GM18517 (cell line): Measurements from ENCODE around the gene ITGA5.

Experiments used
- ATAC-seq: cut with Tn5 transposase; IDR thresholded peaks from one replicate; pipeline ENCODE4 v1.9.1; 2021; ENCODE audit warnings: mild to moderate bottlenecking, moderate library complexity; ENCODE audit not compliant: unreplicated experiment

ITGA5 gene

DNA sequence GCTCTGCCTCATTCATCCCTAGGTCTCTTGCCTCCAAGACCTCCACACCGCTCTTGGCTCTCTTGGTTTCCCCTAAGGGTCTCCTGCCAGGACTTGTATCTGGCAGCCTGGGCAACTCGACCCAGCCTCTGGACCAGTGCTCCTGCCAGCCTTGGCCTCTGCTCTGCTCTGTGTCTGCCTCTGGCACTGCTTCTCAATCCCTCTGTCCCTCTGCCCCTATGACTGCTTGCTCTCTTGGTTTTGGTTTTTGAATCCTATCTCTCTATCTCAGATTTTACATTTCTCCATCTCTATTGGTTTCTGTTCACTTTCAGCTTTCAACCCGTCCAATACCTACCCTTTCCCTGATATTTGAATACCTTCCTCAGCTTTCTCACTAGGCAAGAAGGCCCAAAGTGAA is 6.3 kb downstream of the ITGA5 start:
- no peak for ATAC-seq

GRCh38 chr12:54412348-54412747 is 6.7 kb downstream of the ITGA5 start:
- no peak for ATAC-seq

DNA sequence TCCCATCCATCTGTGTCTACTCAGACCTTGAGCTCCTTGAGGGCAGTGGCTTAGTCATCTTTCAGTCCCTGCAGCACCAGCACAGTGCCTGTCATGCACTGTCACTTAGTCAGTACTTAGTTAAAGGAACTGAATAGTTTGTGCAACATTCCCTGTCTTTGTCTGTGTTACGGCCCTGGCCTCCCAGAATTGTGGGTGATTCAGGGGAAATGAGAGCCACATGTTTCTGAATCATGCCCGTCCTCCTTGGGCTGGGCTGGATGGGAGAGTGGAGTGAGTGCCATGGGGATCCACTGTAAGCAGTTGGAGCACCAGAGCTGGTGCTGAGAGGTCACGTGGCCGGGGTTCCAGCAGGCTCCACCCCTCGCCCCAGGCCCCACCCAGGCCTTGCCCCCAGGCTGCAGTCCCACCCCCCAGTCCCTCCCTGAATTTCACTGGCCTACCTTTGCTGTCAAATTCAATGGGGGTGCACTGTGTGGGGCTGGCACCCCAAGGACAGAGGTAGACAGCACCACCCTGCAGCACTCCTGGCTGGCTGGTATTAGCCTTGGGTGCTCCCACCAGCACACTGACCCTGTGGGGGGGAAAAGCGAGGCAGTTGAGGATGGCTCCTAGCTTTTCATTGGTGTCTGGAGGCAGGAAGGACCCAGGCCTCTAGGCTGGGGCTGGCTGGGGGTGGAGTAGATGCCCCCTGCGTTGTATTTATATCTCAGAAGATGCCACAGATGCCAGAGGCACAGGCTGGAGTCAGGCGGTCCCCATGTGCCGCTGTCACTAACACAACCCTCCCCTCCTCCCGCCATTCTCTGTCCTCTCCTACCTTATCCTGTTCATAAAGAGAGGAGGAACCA is 7.5 kb downstream of the ITGA5 start:
- no peak for ATAC-seq

GRCh38 chr12:54409267-54409666 is 9.8 kb downstream of the ITGA5 start:
- ATAC-seq, result no peak

DNA sequence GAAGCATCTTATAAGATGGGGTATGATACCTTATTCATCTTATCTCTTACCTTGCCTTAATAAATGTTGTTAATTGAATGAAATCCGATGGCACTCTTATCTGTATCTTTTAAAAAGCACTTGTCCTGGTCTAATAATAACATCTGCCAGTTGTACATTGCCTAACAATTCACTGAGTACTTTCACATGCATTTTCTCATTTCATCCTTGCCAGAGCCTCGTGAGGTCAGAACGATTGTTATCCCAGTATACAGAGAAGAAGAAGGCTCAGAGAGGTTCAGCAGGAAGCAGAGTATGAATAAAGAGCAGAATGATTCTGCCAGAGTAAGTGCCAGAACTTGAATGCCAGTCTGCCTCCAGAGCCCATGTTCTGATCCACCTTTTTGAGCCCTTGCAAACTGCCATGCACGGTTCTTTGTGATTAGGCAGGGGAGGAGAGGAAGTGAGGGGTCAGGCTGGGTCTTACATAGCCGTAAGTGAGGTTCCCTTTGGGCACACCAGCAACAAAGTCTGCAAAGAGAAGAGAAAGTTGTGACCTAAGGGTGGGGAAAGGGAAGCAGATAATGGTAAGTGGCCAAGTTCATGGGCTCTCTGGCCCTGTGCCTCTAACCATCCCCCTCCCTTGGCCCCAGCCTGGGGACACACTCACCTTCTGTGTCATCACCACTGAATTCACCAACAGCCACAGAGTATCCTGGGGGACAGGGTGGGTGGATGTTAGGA is 11.7 kb downstream of the ITGA5 start:
- no peak for ATAC-seq

DNA sequence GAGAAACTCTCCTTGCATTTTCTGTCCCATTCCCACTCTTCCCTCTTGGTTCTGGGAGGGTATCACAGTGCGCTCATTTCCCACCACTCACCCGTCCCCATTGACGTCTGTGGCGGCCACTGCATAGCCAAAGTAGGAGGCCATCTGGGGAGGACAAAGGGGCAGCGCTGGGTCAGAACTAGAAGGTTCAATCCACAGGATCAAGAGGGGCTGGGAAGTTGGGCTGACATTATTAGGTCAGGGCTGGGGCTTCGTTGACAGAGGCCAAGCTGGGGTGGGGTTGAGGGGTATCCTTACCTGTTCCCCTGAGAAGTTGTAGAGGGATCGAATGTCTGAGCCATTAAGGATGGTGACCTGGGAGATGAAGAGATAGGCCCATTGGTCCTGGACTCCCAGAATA is 13.5 kb downstream of the ITGA5 start:
- no peak for ATAC-seq

DNA sequence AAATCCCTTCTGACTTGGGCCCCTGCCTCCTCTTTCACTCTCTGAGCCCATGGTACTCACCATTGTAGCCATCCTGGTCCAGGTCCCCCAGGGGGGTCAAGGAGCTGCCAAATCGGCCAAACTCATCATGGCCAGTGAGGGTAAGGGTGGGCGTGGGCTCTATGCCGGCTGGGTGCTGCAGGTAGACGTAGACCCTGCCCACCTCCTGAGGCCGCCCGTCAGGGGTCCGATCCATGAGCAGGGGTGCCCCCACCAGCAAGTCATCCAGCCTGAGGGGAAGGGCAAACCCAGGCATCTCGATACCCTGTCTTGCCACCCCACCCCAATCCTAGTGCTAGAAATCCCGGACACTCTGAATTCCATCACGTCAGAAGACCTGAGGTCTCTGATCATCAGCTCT is 14.0 kb downstream of the ITGA5 start:
- no peak for ATAC-seq

- ATAC-seq, result no peak
These were observed 14.7 kb downstream of the ITGA5 start for GRCh38 chr12:54404061-54405004.

DNA sequence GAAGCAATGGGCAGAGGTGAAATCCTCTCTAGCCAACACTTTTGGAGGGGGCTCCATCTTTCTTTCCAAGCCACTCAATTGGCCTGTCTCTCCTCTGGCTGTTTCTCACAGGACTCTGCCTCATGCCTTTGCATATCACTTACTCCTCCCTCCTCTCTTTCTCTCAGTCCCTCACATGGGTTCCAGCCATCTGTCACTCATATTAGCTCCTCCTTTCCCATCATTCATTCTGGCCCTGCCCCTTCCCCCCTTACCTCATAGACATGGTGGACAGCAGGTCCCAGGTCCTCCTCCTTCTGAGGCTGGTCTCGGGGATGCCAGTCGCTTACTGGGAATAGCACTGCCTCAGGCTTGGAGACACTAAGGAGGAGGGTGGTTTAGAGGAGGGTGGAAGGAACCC is 17.9 kb downstream of the ITGA5 start:
- no peak for ATAC-seq

DNA sequence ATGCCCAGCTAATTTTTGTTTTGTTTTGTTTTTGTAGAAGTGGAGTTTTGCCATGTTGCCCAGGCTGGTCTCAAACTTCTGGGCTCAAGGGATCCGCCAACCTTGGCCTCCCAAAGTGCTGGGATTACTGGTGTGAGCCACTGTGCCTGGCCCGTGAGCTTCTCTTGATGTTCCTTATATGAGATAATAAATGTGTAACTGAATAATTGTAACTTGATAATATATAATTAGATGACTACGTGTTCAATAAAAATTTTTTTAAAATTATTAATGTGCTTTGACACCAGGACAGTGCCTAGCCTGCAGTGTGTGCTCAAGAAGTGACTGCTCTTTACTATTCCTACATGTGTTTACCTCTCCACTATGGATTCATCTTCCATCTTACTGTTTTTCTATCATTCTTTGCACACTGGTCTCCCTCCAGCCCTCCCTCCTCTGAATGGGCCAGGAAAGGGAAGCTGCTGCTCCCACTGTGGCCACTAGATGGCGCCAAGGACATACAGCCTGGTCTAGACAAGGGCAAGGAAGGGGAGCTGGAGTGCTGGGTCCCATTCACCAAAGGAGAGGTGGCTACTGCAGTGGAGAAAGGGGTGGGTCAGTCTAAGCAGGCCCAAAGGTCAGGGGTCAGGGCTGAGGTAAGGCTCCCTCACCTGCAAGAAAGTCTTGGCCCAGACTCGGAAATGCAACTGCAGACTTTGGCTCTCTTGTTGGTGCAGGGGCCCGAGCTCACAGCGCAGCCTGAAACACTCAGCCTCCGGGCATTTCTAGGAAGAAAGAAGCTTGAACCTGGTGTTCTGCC is 19.9 kb downstream of the ITGA5 start:
- no peak for ATAC-seq

GRCh38 chr12:54398218-54398617 is 20.8 kb downstream of the ITGA5 start:
- ATAC-seq, result no peak

GRCh38 chr12:54397157-54397556 is 21.9 kb downstream of the ITGA5 start:
- ATAC-seq, result no peak

- ATAC-seq, result no peak
These were observed 23.5 kb downstream of the ITGA5 start for GRCh38 chr12:54395545-54395944.

- no peak for ATAC-seq
These were observed 24.1 kb downstream of the ITGA5 start for GRCh38 chr12:54394986-54395385.

DNA sequence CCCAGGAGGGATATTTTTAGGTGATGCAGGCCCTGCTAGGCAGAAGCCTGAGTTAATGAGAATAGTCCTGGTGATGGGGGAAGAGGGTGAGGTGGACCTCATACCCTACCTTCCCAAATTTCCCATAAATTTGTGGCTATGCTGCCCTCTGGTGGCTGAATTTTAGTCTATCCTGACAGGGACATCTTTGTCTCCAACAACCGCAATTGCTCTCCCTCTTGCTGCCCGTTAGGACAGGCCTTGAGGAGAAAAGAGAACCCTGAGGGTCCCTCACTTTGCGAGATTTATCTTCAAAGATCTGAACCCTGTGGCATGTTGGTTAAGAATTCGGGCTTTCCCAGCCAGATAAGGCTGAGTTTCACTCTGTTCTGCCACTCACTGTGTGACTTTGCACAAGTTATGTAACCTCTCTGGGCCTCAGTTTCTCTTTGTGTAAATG is 24.8 kb downstream of the ITGA5 start:
- no peak for ATAC-seq

DNA sequence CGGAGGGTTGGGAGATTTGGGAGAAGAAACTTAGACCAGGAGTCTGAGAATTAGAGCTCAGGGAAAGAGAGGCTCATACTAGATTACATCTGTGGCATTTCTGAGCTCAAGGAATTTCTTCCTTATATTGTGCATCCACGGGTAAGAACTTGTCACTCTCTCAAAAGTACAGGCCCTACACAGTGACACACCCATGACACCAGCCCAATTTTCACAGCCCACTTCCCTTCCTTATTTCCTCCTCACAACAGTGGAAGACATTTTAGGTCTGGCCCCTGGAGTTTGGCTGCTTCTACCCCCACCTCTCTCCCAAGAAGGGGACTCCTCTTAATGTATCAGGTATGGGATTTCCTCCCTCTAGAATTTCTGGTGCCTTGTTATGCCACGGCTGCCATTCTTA is 25.3 kb downstream of the ITGA5 start:
- ATAC-seq, result no peak

GRCh38 chr12:54393207-54393609 is 25.9 kb downstream of the ITGA5 start:
- ATAC-seq, result no peak

GRCh38 chr12:54392485-54393206 is 26.4 kb downstream of the ITGA5 start:
- no peak for ATAC-seq

GRCh38 chr12:54390668-54391551 is 28.2 kb downstream of the ITGA5 start:
- no peak for ATAC-seq
